ENCODE data around the gene TRIM36.

TRIM36 gene

GRCh38 chr5:115193295-115193694 lies 23.6 kb upstream of the TRIM36 start:
- no peak for TF ChIP-seq ZC3H10 (CRISPR knock-in tag; IDR thresholded peaks at IDR 0.05)
- TF ChIP-seq PPARA (CRISPR knock-in tag; IDR thresholded peaks at IDR 0.05; ENCODE audit: borderline replicate concordance): no peak
- ATAC-seq: no peak

GRCh38 chr5:115192098-115192497 lies 22.4 kb upstream of the TRIM36 start:
- ATAC-seq: no peak
- TF ChIP-seq ISL1 (CRISPR knock-in tag; IDR thresholded peaks at IDR 0.05): no peak
- no peak for TF ChIP-seq GLIS3 (CRISPR knock-in tag; IDR thresholded peaks at IDR 0.05)
- TF ChIP-seq ESRRG (CRISPR knock-in tag; IDR thresholded peaks at IDR 0.05): no peak
- no peak for TF ChIP-seq RARB (CRISPR knock-in tag; IDR thresholded peaks at IDR 0.05)
- no peak for TF ChIP-seq ZFP3 (CRISPR knock-in tag; IDR thresholded peaks at IDR 0.05)
- no peak for TF ChIP-seq BACH2 (CRISPR knock-in tag; IDR thresholded peaks at IDR 0.05; ENCODE audit: borderline replicate concordance)
- TF ChIP-seq TOX (CRISPR knock-in tag; IDR thresholded peaks at IDR 0.05; ENCODE audit: borderline replicate concordance): no peak
- TF ChIP-seq CSDC2 (CRISPR knock-in tag; IDR thresholded peaks at IDR 0.05): no peak
- no peak for TF ChIP-seq ZFP30 (CRISPR knock-in tag; IDR thresholded peaks at IDR 0.05)
- TF ChIP-seq ZC3H10 (CRISPR knock-in tag; IDR thresholded peaks at IDR 0.05): no peak
- no peak for TF ChIP-seq OSR1 (CRISPR knock-in tag; IDR thresholded peaks at IDR 0.05)
- TF ChIP-seq PATZ1 (CRISPR knock-in tag; IDR thresholded peaks at IDR 0.05; ENCODE audit: borderline replicate concordance): no peak
- TF ChIP-seq SNAI2 (CRISPR knock-in tag; IDR thresholded peaks at IDR 0.05): no peak
- no peak for TF ChIP-seq POU6F1 (CRISPR knock-in tag; IDR thresholded peaks at IDR 0.05; ENCODE audit: borderline replicate concordance, low read depth)
- no peak for TF ChIP-seq ZNF8 (CRISPR knock-in tag; IDR thresholded peaks at IDR 0.05)
- no peak for TF ChIP-seq CREB5 (CRISPR knock-in tag; IDR thresholded peaks at IDR 0.05; ENCODE audit: low read depth)

- TF ChIP-seq GLIS3 (CRISPR knock-in tag; IDR thresholded peaks at IDR 0.05) (no peak), CSDC2 (CRISPR knock-in tag; IDR thresholded peaks at IDR 0.05) (no peak), SNAI2 (CRISPR knock-in tag; IDR thresholded peaks at IDR 0.05) (no peak)
- ATAC-seq: no peak
Measured at GRCh38 chr5:115191474-115192031, 21.8 kb upstream of the TRIM36 start.

GRCh38 chr5:115190388-115190787 lies 20.7 kb upstream of the TRIM36 start:
- TF ChIP-seq ZNF70 (CRISPR knock-in tag; IDR thresholded peaks at IDR 0.05) (no peak), TCF4 (CRISPR knock-in tag; IDR thresholded peaks at IDR 0.05; ENCODE audit: borderline replicate concordance) (no peak), CSDC2 (CRISPR knock-in tag; IDR thresholded peaks at IDR 0.05) (no peak), CSRNP3 (CRISPR knock-in tag; IDR thresholded peaks at IDR 0.05) (no peak), ZC3H10 (CRISPR knock-in tag; IDR thresholded peaks at IDR 0.05) (no peak)

GRCh38 chr5:115189866-115190265 lies 20.2 kb upstream of the TRIM36 start:
- no peak for ATAC-seq
- no peak for TF ChIP-seq BACH2 (CRISPR knock-in tag; IDR thresholded peaks at IDR 0.05; ENCODE audit: borderline replicate concordance)
- TF ChIP-seq ZFP30 (CRISPR knock-in tag; IDR thresholded peaks at IDR 0.05): no peak
- TF ChIP-seq ZFP3 (CRISPR knock-in tag; IDR thresholded peaks at IDR 0.05): no peak
- TF ChIP-seq GLIS3 (CRISPR knock-in tag; IDR thresholded peaks at IDR 0.05): no peak
- TF ChIP-seq ZNF70 (CRISPR knock-in tag; IDR thresholded peaks at IDR 0.05): no peak
- TF ChIP-seq ARNTL (CRISPR knock-in tag; IDR thresholded peaks at IDR 0.05; ENCODE audit: borderline replicate concordance, low read depth): no peak
- TF ChIP-seq ISL1 (CRISPR knock-in tag; IDR thresholded peaks at IDR 0.05): no peak
- TF ChIP-seq TOX (CRISPR knock-in tag; IDR thresholded peaks at IDR 0.05; ENCODE audit: borderline replicate concordance): no peak
- TF ChIP-seq SNAI2 (CRISPR knock-in tag; IDR thresholded peaks at IDR 0.05): no peak
- TF ChIP-seq RARB (CRISPR knock-in tag; IDR thresholded peaks at IDR 0.05): no peak
- no peak for TF ChIP-seq TCF4 (CRISPR knock-in tag; IDR thresholded peaks at IDR 0.05; ENCODE audit: borderline replicate concordance)
- no peak for TF ChIP-seq ESRRG (CRISPR knock-in tag; IDR thresholded peaks at IDR 0.05)
- no peak for TF ChIP-seq TSHZ2 (CRISPR knock-in tag; IDR thresholded peaks at IDR 0.05)
- TF ChIP-seq CSRNP3 (CRISPR knock-in tag; IDR thresholded peaks at IDR 0.05): no peak
- TF ChIP-seq OSR1 (CRISPR knock-in tag; IDR thresholded peaks at IDR 0.05): no peak
- TF ChIP-seq ZC3H10 (CRISPR knock-in tag; IDR thresholded peaks at IDR 0.05): no peak

More at GRCh38 chr5:115190388-115190787, 20.7 kb upstream of the TRIM36 start:
- no peak for ATAC-seq

Data from SK-N-SH treated with all-trans-retinoic acid at 6 μM for 48 hours (cell line).